K562 (cell line): ENCODE results near the gene LCLAT1.

Experiments
- GATA2 ChIP-seq: sonication (generic); formaldehyde crosslinking; IDR thresholded peaks from 2 replicates; pipeline ENCODE4 v1.4.0; 2020; ENCODE audit warnings: mild to moderate bottlenecking, missing genetic modification reagents
- HBP1 ChIP-seq: fragments of 450-650 bp; formaldehyde crosslinking; IDR thresholded peaks from 2 replicates; pipeline ENCODE4 v1.4.0; 2022; ENCODE audit warnings: missing genetic modification characterization
- USF2 ChIP-seq: sonication (generic); formaldehyde crosslinking; IDR thresholded peaks from 2 replicates; pipeline ENCODE4 v1.5.0; 2020; ENCODE audit warnings: missing genetic modification reagents

GRCh38 chr2:30631051-30631671, 184.1 kb downstream of the LCLAT1 start:
- TF ChIP-seq GATA2 (CRISPR knock-in tag) = no peak
- TF ChIP-seq HBP1 (CRISPR knock-in tag) = no peak
- no peak for TF ChIP-seq USF2 (CRISPR knock-in tag)
